Transverse colon (tissue), 4 donors: ENCODE measurements around the gene DPP4. TPM values are rescaled to one million over a fixed set of nuclear protein-coding genes. Genes with fewer than 3 reads are reported as not detected.

ENCODE experiments used
- DNase-seq: peaks from one replicate; pipeline ENCODE4 v3.0.0-alpha.2; 2019
- H3K27ac ChIP-seq, 4 donors: fragments of 200-600 bp; sonication (generic); 2 replicates each; pipeline ENCODE4 v1.5.1; 2016 to 2018; ENCODE audit warnings: inconsistent platforms in 4 of 4
- H3K27me3 ChIP-seq: fragments of 200-600 bp; sonication (generic); 2 replicates; pipeline ENCODE4 v1.5.1; 2017; ENCODE audit warnings: inconsistent platforms
- H3K36me3 ChIP-seq, 4 donors: fragments of 200-600 bp; sonication (generic); 2 replicates each; pipeline ENCODE4 v1.5.1; 2017 to 2019; ENCODE audit warnings: inconsistent platforms in 4 of 4
- H3K4me1 ChIP-seq, 4 donors: fragments of 200-600 bp; sonication (generic); 2 replicates each; pipeline ENCODE4 v1.5.1; 2017 to 2020; ENCODE audit warnings: inconsistent platforms in 4 of 4
- H3K4me3 ChIP-seq, 4 donors: fragments of 200-600 bp; sonication (generic); 1 replicate in 1 of 4; 2 replicates in 3 of 4; pipeline versions ENCODE4 v1.5.1 to v1.6.1; 2017 to 2019; ENCODE audit warnings: inconsistent platforms in 4 of 4
- H3K9me3 ChIP-seq, 2 donors: fragments of 200-600 bp; sonication (generic); 2 replicates each; pipeline ENCODE4 v1.5.1; 2017 to 2019; ENCODE audit warnings: inconsistent platforms in 2 of 2
- CTCF ChIP-seq, 5 experiments: fragments of 200-600 bp in 3 of 5; fragments of 450-650 bp in 2 of 5; sonication (generic) in 3 of 5; IDR thresholded peaks; 1 replicate in 2 of 5; 2 replicates in 3 of 5; pipeline ENCODE4 v1.5.1; 2016 to 2017; ENCODE audit warnings: antibody characterized with exemption in 5 of 5, inconsistent platforms in 3 of 5, mild to moderate bottlenecking in 2 of 5, moderate library complexity in 1 of 5
- EP300 ChIP-seq: sonication (generic); formaldehyde crosslinking; IDR thresholded peaks from one replicate; pipeline ENCODE4 v1.6.1; 2017; ENCODE audit warnings: antibody characterized with exemption, low read depth
- POLR2A ChIP-seq: fragments of 450-650 bp; IDR thresholded peaks from one replicate; pipeline ENCODE4 v1.6.1; 2016; ENCODE audit warnings: antibody characterized with exemption, mild to moderate bottlenecking, moderate library complexity
- POLR2AphosphoS5 ChIP-seq, 3 donors: sonication (generic); formaldehyde crosslinking; IDR thresholded peaks; one replicate each; pipeline ENCODE4 v1.6.1; 2016; ENCODE audit warnings: antibody characterized with exemption in 3 of 3
- WGBS, 2 donors: methylation state at CpG; one replicate each; pipeline ENCODE4 v1.1.5; 2018; ENCODE audit warnings: low coverage in 1 of 2; 5-methylcytosine and 5-hydroxymethylcytosine counted together
- in situ Hi-C, 4 donors: fragments of 200-750 bp; cut with MboI; loops; one replicate each; pipeline versions ENCODE4 v1.15.0 to v1.15.1; 2017; ENCODE audit warnings: low sequenced_read_pairs in 3 of 4, low pct_ligation_motif_present in 1 of 4, low pct_unique_long_range_greater_than_20kb in 1 of 4
- intact Hi-C: fragments of 100-400 bp; cut with DNase I; formaldehyde crosslinking; loops from one replicate; pipeline ENCODE4 v1.15.1; 2023; ENCODE audit warnings: low total_unique reads
- total RNA-seq, 4 donors: library from RNA; depleted of rRNA; stranded (reverse); fragments of >200 nt; gene quantifications; one replicate each; pipeline ENCODE4 v1.1.0, GENCODE V29; 2016

Gene DPP4
- total RNA-seq, 4 donors from 2014 or later: 1.6 to 12.7 (median 7.0) TPM

- H3K36me3 ChIP-seq: no peaks in the 10 kb centered on the region
- no peak overlapping the region for H3K27ac ChIP-seq
- intact Hi-C loops (no loop called here), in situ Hi-C loops (loop anchor here in 1 of 4 donors (25.0 kb wide), 1 partner anchor 360 kb away; the partner anchor contains the start of gene GCA)
- peaks cover 0 to 25% (median 9%) of the 10 kb centered on the region in 4 donors for H3K4me1 ChIP-seq
- H3K4me3 ChIP-seq: no peak overlapping the region
- H3K27me3 ChIP-seq: no peaks in the 10 kb centered on the region
- H3K9me3 ChIP-seq: no peaks in the 10 kb centered on the region
- DNase-seq: no peak
- no peak for TF ChIP-seq CTCF (IDR thresholded peaks at IDR 0.05)
- no peak for TF ChIP-seq POLR2A
- no peak for TF ChIP-seq POLR2AphosphoS5 (IDR thresholded peaks at IDR 0.05)
- no peak for TF ChIP-seq EP300
These were observed 97.1 kb downstream of the DPP4 start for GRCh38 chr2:161976917-161977316.

- H3K4me1 ChIP-seq: peaks cover 0 to 22% (median 9%) of the 10 kb centered on the region in 4 donors
- H3K9me3 ChIP-seq: no peaks in the 10 kb centered on the region
- no peak overlapping the region for H3K27ac ChIP-seq
- in situ Hi-C loops: loop anchor here in 1 of 4 donors (25.0 kb wide), 1 partner anchor 361 kb away; the partner anchor contains the start of gene GCA
- intact Hi-C loops: no loop called here
- TF ChIP-seq POLR2AphosphoS5 (IDR thresholded peaks at IDR 0.05): no peak
- TF ChIP-seq CTCF (IDR thresholded peaks at IDR 0.05): no peak
- no peak for TF ChIP-seq POLR2A
- TF ChIP-seq EP300: no peak
- DNase-seq: no peak
- H3K27me3 ChIP-seq: no peaks in the 10 kb centered on the region
- WGBS, 2 donors: 70 to 75% methylated on average over 1 of the region's 1 CpG
- H3K36me3 ChIP-seq: no peaks in the 10 kb centered on the region
- no peak overlapping the region for H3K4me3 ChIP-seq
These were observed 97.7 kb downstream of the DPP4 start for GRCh38 chr2:161976295-161976694.

- TF ChIP-seq CTCF (IDR thresholded peaks at IDR 0.05): no peak
- no peak for TF ChIP-seq EP300
- no peak for TF ChIP-seq POLR2AphosphoS5 (IDR thresholded peaks at IDR 0.05)
- TF ChIP-seq POLR2A: no peak
- Histone ChIP-seq H3K27ac (no peak overlapping the region), H3K36me3 (no peaks in the 10 kb centered on the region), H3K27me3 (no peaks in the 10 kb centered on the region), H3K9me3 (no peaks in the 10 kb centered on the region), H3K4me1 (peaks cover 0 to 17% (median 6%) of the 10 kb centered on the region in 4 donors), H3K4me3 (no peak overlapping the region)
- in situ Hi-C loops: loop anchor here in 1 of 4 donors (25.0 kb wide), 1 partner anchor 362 kb away; the partner anchor contains the start of gene GCA
- DNase-seq: no peak
- intact Hi-C loops: no loop called here
- WGBS, 2 donors: 94 to 96% methylated on average over 2 of the region's 2 CpGs
These were observed 98.2 kb downstream of the DPP4 start for GRCh38 chr2:161975813-161976160.

- WGBS, 2 donors: 76 to 83% methylated on average over 3 of the region's 3 CpGs
These were observed 98.8 kb downstream of the DPP4 start for GRCh38 chr2:161975062-161975812.

More at GRCh38 chr2:161975062-161975812, 98.8 kb downstream of the DPP4 start:
- intact Hi-C loops: no loop called here
- Histone ChIP-seq H3K36me3 (no peaks in the 10 kb centered on the region), H3K27ac (no peak overlapping the region), H3K4me3 (no peak overlapping the region), H3K27me3 (no peaks in the 10 kb centered on the region), H3K4me1 (peaks cover 0 to 12% (median 4%) of the 10 kb centered on the region in 4 donors), H3K9me3 (no peaks in the 10 kb centered on the region)
- TF ChIP-seq CTCF (IDR thresholded peaks at IDR 0.05) (no peak), POLR2A (no peak), EP300 (no peak), POLR2AphosphoS5 (IDR thresholded peaks at IDR 0.05) (no peak)
- no peak for DNase-seq
- in situ Hi-C loops: loop anchor here in 1 of 4 donors (25.0 kb wide), 1 partner anchor 362 kb away; the partner anchor contains the start of gene GCA
